Stimulated activated naive CD4-positive, alpha-beta T cell treated with Interleukin-2 at 50 U/mL for 16 hours (primary cell): ENCODE data around the gene TRIM9.
A peak's percentile ranks its signal among the peaks of the same experiment; 100 is the strongest.

Source experiments
- DNase-seq: peaks from one replicate; lab custom pipeline; 2025; lab: John Stamatoyannopoulos, UW

TRIM9 gene

GRCh38 chr14:51094901-51095853 lies at the start of gene TRIM9:
Gene TRIM9, minus strand, starts transcription at chr14:51095105. Its CDS starts 166 bp downstream, at chr14:51094939.
- peak; percentile 86 for DNase-seq

GRCh38 chr14:51140856-51141255 lies 46.0 kb upstream of the TRIM9 start:
- DNase-seq: no peak

DNA sequence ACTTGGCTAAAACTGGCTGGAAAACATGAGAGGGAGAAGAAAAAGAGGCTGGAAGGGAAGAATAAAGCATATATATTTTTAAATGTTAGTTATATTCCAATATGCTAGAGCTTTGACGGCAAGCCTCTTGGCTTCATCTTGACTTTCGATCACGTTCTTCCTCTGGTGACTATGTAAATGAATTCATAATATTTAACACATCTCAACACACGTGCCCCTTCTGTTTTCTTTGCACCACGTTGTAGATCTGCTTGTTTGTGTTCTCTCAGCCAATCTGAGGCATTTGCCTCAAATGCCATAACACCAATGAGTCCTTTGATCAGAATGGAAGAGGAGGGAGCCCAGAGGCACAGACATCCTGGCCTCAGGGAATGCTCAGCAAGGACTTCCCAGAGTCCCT lies 45.4 kb upstream of the TRIM9 start:
- DNase-seq: no peak

- no peak for DNase-seq
These were observed 44.3 kb upstream of the TRIM9 start for GRCh38 chr14:51139121-51139681.

DNA sequence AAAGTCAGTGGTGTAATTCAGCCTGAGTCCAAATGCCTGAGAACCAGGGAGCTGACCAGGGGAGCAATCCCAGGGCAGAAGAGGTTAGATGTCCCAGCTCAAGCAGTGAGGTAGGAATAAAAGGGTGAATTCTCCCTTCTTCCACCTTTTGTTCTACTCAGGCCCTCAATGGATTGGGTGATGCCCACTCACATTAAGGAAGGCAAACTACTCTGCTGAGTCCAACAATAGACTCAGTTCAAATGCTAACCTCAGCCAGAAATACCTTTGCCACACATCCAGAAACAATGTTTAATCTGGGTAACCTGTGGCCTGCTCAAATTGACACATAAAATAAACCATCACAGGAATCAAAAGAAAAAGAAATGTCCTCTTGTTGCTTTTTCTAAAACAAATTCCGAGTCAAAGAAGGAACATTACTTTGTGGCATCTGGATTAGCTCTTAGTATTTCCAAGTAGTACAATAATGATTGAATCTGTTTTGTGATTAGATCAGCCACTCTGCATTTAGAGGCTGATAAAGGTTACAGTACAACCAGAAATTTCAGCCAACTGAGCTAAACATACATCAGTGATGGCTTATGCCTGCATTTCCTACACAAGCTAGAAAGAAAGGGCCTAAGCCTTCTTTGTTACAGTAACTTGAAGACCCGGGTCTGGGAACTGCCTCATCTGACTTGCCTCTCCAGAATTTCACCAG lies 43.6 kb upstream of the TRIM9 start:
- DNase-seq: no peak

DNA sequence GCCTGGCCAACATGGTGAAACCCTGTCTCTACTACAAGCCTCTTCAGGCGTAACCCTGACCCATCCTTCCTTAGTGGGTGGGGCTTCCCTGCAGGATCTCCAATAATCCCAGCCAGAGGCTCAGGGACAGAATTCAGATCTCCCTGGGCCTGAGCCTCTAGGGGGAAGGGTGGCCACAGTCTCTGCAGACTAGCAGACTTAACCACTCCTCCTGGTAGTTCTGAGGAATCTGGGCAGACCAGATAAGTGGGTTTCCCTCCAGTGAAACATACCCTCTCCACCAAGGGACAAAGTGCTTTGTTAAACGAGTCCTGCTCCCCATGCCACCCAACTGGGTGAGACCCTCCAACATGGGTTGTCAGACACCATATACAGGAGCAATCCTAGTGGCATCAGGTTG lies 36.6 kb upstream of the TRIM9 start:
- no peak for DNase-seq

GRCh38 chr14:51129130-51129529 lies 34.2 kb upstream of the TRIM9 start:
- no peak for DNase-seq

DNA sequence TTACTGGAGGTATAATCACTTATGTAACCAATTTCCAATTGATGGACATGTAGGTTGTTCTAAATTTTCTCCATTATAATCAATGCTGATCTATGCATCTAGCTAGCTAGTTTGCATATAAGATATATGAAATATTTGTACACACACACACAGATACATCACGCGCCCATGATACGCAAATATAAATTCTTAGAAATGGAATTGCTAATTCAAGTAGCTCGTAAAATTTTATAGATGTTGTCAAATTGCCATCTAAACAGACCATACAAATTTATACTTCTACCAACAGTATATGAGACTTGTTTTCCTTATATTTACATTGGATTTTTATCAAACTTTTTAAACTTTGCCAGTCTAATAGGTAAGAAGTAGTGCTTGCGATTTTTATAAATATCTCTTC lies 29.1 kb upstream of the TRIM9 start:
- DNase-seq: no peak

GRCh38 chr14:51121096-51121495 lies 26.2 kb upstream of the TRIM9 start:
- no peak for DNase-seq

DNA sequence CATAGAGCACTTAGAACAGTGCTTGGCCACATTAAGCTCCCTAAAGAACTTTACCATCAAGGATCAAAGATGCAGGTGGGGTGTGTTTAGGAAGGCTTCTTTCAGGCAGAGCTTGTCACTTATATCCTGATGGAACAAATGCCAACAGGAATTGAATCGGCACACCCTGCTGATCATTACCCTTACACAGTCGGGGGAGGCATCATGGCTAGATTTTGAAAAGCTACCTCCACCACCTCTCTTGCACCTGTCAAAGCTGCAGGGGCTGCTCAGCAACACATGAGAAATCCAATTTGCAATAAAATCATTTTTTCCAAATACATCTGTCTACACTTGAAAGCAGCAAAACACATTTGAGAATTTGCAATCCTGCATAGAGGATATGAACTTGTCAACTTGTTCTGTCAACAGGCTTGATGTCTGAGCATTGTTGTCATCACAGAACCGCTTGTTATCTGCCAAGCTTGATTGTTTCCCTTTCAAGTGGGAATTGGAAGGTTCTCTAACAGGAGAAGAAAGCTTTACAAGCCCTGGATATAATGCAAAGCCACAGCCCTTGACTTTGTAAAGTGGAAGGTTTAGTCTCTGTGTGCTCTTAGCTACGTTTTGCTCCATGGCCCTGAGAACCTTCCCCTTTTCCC lies 24.6 kb upstream of the TRIM9 start:
- no peak for DNase-seq

GRCh38 chr14:51118993-51119392 lies 24.1 kb upstream of the TRIM9 start:
- DNase-seq: no peak

- DNase-seq: no peak
These were observed 22.7 kb upstream of the TRIM9 start for GRCh38 chr14:51117593-51117992.

- DNase-seq: no peak
These were observed 21.8 kb upstream of the TRIM9 start for GRCh38 chr14:51116682-51117081.

DNA sequence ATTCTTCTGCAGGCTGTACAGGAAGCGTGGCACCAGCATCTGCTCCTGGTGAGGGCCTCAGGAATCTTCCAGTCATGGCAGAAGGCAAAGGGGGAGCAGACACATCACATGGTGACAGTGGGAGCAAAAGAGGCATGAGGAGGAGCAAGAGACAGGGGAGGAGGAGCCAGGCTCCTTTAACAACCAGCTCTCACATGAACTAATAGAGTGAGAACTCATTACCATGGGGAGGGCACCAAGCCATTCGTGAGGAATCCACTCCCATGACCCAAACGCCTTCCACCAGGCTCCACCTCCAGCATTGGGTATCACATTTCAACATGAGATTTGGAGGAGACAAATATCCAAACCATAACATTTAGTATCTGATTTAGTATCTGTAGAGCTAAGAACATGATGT lies 14.7 kb upstream of the TRIM9 start:
- no peak for DNase-seq

- DNase-seq: no peak
These were observed 12.9 kb upstream of the TRIM9 start for GRCh38 chr14:51107801-51108200.

- DNase-seq: no peak
These were observed 9.6 kb upstream of the TRIM9 start for GRCh38 chr14:51104467-51104866.

GRCh38 chr14:51097287-51097686 lies 2.4 kb upstream of the TRIM9 start:
- DNase-seq: no peak

DNA sequence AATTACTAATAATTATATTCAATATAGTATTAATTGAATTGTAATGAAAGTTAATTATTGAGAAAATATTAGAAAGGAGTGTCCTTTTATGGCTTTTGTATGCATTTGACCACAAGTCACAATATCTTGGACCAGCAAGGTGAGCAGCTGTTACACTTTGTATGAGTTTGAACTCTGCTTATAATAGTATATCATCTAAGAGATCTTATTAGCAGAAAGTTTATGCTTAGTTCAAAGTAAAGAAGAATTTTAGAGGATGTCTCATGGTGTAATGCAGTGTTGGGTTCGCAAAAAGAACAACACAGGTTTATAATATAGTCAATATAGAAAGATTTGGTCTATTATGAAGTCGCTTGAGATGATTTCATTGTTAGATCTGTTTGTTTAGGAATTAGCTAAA lies 2.0 kb upstream of the TRIM9 start:
- no peak for DNase-seq

DNA sequence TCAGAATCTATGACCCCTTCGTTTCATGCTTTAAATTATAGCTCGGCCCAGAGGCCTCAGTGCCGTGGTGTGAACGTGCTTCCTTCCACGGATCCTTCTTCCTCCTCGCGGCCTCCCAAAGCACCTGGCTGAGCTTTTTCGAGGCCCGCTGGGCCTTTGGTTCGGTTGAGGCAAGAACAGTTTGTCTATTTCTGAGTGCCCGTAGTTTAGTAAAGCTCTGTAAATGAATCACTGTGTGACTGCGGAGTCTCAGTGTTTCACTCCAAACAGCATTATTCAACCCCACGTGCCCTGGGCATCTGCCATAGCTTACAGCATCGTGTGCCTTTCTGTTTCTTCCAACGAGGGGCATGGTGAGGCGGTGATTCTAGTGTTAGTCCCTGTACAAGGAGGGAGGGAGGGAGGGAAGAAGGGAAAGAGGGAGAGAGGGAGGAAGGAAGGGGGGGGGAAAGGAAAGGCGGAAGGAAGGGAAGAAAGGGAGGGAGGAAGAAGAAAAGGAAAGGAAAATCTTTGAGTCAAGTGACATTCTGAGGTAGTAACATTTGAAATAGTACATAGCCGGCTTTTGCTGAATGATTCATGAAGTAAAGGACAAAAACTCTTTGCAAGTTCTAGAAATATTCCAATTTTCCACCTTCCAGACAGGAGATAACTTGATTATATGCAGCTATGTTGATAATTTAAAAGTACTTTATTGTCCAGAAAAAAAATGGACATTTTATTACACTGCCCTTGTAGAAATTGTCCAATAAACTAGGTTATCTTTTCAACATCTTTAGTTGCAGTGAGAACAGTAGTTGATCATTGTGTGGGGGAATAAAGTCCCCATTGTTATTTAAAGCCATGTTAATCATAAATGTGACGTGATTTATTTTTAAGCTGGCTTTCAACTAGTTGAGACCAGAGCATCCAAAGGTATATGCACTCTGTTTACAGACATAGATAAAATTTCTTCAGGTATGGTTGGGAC lies 1.2 kb upstream of the TRIM9 start:
- no peak for DNase-seq

DNA sequence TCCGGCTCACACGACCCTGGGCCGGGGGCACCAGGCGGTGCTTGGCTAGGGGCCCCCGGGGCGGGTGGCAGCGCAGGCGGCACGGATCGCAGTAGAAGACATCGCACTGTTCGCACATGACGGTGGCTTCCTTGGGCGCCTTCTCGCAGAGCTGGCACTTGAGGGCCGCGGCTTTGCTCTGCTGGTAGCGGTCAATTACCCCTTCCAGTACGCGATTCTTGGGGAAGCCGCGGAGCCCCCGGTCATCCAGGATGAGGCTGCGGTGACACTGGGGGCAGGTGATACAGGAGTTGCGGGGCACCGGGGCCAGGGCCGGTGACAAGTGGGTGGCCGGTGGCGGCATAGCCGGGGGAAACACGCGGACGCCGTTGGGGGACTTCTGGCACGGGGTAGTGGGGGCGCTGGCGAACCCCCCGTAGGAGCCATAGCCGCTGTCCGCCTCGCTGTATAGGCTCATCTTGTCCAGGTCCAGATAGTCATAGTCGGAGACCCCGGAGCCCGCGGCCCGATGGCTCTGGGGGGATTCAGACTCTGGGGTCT lies 553 bp downstream of the TRIM9 start:
- no peak for DNase-seq
